ENCODE measurements around the gene GJB4. TPM values are rescaled to one million over a fixed set of nuclear protein-coding genes. Genes with fewer than 3 reads are reported as not detected.
A peak's percentile ranks its signal among the peaks of the same experiment; 100 is the strongest.
"Not testable (repeated sequence)": the region's sequence is repeated elsewhere in the genome, so short reads cannot be mapped to it uniquely, and the experiment has no call there.

GJB4 gene
- total RNA-seq, 1 donor from 2014 or later, result not detected

DNA sequence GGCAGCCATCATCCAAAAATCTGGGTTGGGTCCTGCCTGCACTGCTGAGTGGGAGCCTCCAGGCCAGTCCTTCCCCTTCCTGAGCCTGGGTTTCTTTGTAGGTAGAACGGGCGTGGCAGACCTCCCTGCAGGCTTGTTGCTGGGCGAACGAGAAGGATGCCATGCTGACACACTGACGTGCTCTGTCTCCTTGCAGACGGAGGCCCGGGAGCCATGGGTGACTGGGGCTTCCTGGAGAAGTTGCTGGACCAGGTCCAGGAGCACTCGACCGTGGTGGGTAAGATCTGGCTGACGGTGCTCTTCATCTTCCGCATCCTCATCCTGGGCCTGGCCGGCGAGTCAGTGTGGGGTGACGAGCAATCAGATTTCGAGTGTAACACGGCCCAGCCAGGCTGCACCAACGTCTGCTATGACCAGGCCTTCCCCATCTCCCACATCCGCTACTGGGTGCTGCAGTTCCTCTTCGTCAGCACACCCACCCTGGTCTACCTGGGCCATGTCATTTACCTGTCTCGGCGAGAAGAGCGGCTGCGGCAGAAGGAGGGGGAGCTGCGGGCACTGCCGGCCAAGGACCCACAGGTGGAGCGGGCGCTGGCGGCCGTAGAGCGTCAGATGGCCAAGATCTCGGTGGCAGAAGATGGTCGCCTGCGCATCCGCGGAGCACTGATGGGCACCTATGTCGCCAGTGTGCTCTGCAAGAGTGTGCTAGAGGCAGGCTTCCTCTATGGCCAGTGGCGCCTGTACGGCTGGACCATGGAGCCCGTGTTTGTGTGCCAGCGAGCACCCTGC is 34.7 kb downstream of the GJB4 start:
- ATAC-seq (peak; percentile 12), DNase-seq (ENCODE audit: low spot score) (no peak)

DNA sequence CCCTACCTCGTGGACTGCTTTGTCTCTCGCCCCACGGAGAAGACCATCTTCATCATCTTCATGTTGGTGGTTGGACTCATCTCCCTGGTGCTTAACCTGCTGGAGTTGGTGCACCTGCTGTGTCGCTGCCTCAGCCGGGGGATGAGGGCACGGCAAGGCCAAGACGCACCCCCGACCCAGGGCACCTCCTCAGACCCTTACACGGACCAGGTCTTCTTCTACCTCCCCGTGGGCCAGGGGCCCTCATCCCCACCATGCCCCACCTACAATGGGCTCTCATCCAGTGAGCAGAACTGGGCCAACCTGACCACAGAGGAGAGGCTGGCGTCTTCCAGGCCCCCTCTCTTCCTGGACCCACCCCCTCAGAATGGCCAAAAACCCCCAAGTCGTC is 35.2 kb downstream of the GJB4 start:
- ATAC-seq, result no peak

DNA sequence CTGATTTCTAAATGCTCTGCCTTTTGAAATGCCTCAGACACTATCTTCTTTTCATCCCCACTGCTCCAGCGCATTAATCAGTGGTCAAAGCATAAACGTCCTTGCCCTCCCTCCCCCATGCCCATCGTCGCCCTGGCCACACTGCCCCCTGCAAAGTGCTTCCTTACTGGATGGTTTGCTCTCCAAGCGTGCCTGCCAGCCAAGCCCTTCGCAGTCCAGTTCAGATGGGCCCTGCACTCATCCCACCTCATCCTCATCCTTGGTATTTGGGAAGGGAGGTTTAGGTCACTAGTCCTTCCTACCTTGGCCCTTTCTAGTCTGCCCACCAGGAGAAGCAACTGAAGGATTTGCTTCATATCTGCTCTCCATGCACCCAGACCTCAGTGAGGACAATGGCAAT is 36.4 kb downstream of the GJB4 start:
- ATAC-seq (no peak), DNase-seq (ENCODE audit: low spot score) (no peak)

More for the DNA sequence above, 35.2 kb downstream of the GJB4 start:
- DNase-seq (ENCODE audit: low spot score), result no peak

DNA sequence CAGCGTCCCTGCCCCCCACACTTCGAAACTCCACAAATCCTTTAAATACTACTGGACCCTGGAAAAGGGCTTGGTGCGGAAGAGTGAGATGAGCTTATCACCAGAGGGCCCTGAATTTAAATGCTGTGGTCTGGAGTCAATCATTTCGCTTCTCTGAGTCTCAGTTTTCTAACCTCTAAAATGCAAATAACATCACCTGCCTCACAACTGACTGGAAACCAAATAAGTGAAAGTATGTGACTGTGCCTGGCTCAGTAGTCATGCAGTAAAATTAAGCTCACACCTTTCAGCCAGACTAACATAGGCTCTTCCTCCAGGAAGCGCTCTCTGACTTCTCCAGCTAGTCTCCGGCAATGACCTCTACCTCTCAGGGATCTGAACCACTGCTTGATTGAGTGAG is 37.5 kb downstream of the GJB4 start:
- DNase-seq (ENCODE audit: low spot score), result no peak
- ATAC-seq, result no peak

DNA sequence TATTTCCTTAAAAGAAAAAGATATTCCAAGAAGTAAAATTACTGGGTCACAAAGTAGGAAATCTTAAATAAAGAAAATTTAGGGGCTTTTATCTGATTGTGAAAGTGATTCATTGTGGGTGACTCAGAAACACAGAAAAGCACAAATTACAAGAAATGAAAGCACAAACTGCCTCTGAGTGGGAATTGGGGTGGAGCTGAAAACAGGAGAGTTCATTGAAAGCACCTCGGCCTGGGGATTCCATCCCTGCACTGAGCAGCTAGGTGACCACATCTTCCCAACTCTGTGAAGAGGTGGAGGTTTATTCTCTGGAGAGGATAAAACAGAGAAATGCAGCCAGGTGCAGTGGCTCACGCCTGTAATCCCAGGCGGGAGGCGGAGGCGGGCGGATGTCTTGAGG is 40.7 kb downstream of the GJB4 start:
- no peak for ATAC-seq
- DNase-seq (ENCODE audit: low spot score), result no peak

DNA sequence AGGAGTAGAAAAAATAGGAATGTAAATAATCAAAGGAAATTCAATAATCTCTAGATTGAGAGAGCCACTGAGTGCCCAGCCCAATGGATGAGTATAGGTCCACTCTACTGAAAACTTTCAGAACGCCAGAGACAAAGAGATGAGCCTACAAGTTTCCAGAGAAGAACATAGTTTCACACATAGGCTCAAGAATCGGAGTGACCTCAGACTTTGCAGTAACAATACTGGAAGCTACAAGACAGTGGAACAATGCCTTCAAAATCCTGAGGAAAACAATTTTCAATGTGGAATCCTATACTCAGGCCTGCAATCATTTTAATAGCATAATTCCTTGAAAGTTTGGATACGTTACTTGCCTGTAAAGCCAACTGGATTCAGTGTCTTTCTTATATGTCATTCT is 44.2 kb downstream of the GJB4 start:
- ATAC-seq, result no peak
- DNase-seq (ENCODE audit: low spot score), result no peak

DNA sequence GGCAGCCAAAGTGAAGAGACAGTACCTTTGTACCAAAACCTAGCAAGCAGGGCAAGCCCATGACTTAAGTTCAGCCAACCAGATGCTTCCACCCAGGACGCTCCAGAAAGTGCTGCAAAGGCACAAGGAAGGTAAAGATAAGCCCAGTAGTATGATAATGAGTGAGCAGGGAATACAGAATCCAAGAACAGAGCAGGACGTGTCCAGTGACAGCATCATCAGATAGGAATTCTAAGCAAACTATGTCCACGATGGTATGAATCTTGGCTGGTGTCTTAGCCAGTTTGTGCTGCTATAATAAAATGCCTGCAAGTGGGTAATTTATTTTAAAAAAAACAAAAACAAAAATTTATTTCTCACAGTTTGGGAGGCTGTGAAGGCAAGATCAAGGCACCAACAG is 46.9 kb downstream of the GJB4 start:
- no peak for DNase-seq (ENCODE audit: low spot score)
- no peak for ATAC-seq

DNA sequence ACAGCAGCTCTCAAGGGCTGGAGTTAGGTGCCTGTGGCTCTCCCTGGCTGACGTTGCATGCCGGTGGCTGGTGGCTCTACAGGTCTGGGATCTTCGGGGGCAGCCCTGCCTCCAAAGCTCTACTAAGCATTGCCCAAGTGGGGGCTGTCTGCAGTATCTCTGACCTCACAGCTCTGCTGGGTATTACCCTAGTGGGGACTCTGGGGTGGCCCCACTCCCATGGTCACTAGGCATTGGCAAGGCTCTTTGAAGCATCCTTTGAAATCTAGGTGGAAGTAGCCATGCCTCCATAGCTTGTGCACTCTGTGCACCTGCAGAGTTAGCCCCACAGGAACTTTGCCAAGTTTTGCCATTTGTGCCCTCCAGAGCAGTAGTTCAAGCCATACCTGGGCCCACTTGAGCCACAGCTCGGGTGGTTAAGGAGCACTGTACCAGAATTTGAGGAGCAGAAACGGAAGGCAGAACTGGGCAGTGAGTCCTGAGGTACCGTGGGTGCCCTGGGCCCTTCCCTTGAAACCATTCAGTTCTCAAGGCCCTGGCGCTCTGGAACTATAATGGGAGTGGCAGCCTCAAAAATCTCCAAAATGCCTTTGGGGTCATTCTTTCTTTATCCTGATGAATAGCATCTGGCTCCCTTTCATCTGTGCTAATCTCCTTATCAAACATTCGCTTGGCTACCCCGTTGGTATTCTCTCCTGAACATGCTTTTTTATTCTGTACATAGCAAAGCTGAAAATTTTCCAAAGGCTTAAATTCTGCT is 48.7 kb downstream of the GJB4 start:
- DNase-seq (ENCODE audit: low spot score), result no peak
- ATAC-seq, result no peak

DNA sequence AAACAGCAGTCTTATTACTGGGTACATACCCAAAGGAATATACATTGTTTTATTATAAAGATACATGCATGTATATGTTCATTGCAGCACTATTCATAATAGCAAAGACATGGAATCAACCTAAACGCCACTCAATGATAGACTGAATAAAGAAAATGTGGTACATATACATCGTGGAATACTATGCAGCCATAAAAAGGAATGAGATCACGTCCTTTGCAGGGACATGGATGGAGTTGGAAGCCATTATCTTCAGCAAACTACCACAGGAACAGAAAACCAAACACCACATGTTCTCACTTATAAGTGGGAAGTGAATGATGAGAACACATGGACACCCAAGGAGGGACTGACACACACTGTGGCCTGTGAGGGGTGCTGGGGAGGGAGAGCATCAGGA is 51.2 kb downstream of the GJB4 start:
- not testable (repeated sequence) for DNase-seq (ENCODE audit: low spot score); ATAC-seq

Other genes starting within 250 kb of the GJB4 start
- not detected for gene GJB5, start 4.7 kb upstream of the GJB4 start, total RNA-seq
- 0.08 TPM for gene GJB3, start 21.5 kb downstream of the GJB4 start, total RNA-seq
- 12.5 TPM for gene GJA4, start 33.3 kb downstream of the GJB4 start, total RNA-seq
- gene SMIM12, start 100.0 kb downstream of the GJB4 start, total RNA-seq, result 32.0 TPM
- 0.10 TPM for gene DLGAP3, start 169.9 kb downstream of the GJB4 start, total RNA-seq
- 15.8 TPM for gene TMEM35B, start 225.6 kb downstream of the GJB4 start, total RNA-seq